ENCODE results near the gene TMEM100.

DNA sequence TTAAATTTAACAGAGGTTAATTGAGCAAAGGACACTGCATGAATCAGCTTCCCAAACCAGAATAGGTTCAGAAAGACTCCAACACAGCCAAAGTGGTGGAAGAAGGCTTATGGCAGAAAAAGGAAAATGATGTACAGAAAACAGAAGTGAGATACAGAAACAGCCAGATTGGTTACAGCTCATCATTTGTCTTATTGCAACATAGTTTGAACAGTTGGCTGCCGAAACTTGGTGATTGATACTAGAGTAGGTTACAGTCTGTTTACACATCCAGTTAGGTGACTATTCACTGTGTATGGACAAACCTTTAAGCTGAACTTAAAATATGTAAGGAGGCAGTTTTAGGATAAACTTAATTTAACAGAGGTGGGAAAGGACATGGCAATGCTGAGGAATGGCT lies 18.3 kb downstream of the TMEM100 start:
- TF ChIP-seq, protein P1, sequence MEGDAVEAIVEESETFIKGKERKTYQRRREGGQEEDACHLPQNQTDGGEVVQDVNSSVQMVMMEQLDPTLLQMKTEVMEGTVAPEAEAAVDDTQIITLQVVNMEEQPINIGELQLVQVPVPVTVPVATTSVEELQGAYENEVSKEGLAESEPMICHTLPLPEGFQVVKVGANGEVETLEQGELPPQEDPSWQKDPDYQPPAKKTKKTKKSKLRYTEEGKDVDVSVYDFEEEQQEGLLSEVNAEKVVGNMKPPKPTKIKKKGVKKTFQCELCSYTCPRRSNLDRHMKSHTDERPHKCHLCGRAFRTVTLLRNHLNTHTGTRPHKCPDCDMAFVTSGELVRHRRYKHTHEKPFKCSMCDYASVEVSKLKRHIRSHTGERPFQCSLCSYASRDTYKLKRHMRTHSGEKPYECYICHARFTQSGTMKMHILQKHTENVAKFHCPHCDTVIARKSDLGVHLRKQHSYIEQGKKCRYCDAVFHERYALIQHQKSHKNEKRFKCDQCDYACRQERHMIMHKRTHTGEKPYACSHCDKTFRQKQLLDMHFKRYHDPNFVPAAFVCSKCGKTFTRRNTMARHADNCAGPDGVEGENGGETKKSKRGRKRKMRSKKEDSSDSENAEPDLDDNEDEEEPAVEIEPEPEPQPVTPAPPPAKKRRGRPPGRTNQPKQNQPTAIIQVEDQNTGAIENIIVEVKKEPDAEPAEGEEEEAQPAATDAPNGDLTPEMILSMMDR (IDR thresholded peaks at IDR 0.05 in 4 of 5, conservative IDR thresholded peaks at IDR 0.05 in 1 of 5): no peak
- TF ChIP-seq POLR2A (IDR thresholded peaks at IDR 0.05): no peak
